ENCODE results near the gene CYP2R1.
"Not testable (repeated sequence)": the region's sequence is repeated elsewhere in the genome, so short reads cannot be mapped to it uniquely, and the experiment has no call there.

CYP2R1 gene

DNA sequence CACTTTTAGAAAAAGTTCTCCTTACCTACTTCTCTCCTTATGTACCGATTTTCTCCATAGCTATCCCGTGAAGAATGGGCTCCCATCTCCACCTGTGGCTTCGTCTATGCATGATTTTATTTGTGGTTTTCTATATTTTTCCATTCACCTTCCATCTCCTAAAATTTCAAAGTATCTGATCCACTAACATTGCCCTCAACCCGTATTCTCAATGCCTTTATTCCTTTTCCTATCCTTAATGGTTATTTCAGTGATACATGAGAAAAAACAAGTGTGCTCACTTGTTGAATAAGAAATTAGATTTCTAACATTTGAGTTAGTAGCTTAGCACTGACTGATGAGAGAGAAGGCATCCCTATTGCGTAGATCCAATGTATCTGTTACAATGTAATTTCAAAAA, 16.9 kb downstream of the CYP2R1 start:
- no peak overlapping the region for H3K27ac ChIP-seq
- TF ChIP-seq ZFX (IDR thresholded peaks at IDR 0.05; ENCODE audit: borderline replicate concordance), result no peak
- TF ChIP-seq, protein P1, sequence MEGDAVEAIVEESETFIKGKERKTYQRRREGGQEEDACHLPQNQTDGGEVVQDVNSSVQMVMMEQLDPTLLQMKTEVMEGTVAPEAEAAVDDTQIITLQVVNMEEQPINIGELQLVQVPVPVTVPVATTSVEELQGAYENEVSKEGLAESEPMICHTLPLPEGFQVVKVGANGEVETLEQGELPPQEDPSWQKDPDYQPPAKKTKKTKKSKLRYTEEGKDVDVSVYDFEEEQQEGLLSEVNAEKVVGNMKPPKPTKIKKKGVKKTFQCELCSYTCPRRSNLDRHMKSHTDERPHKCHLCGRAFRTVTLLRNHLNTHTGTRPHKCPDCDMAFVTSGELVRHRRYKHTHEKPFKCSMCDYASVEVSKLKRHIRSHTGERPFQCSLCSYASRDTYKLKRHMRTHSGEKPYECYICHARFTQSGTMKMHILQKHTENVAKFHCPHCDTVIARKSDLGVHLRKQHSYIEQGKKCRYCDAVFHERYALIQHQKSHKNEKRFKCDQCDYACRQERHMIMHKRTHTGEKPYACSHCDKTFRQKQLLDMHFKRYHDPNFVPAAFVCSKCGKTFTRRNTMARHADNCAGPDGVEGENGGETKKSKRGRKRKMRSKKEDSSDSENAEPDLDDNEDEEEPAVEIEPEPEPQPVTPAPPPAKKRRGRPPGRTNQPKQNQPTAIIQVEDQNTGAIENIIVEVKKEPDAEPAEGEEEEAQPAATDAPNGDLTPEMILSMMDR (IDR thresholded peaks at IDR 0.05), result no peak

DNA sequence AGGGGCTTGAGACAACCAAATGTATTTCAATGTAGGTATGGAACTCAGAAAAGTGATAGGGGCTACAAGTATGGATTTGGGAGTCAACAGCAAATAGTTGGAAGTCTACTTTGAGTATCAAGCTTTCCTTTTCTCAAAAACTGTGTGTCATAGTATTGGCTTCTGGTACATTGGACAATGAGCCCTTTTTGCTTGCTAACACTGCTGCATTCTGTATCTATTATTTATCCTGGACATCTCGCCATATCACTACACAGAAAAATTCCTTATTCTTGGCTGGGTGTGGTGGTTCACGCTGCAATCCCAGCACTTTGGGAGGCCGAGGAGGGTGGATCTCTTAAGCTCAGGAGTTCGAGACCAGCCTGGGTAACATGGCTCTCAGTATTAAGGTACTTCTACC, 18.4 kb downstream of the CYP2R1 start:
- no peak overlapping the region for H3K27ac ChIP-seq

DNA sequence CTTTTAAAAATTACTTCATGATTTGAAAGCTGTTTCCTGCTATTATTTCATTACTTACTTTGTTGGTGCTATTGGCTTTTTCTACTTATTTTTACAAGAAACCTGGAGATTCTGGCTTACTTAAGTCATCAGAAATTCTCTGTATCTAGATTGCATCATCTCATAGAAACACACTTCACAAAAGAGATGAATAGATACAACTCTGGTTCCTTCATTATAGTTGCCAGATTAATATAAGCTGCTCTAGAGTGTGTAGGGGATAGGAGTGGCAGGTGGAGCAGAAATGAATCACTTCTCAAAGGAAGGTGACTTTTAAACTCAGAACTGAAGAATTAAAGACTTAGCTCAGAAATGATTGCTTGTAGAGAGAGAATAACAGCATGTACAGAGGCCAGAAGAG, 20.0 kb downstream of the CYP2R1 start:
- no peak overlapping the region for H3K27ac ChIP-seq
- TF ChIP-seq, protein P1 (IDR thresholded peaks at IDR 0.05), result no peak
- no peak for TF ChIP-seq ZFX (IDR thresholded peaks at IDR 0.05; ENCODE audit: borderline replicate concordance)

More for the DNA sequence above, 18.4 kb downstream of the CYP2R1 start:
- no peak for TF ChIP-seq ZFX (IDR thresholded peaks at IDR 0.05; ENCODE audit: borderline replicate concordance)
- TF ChIP-seq, protein P1 (IDR thresholded peaks at IDR 0.05), result no peak

DNA sequence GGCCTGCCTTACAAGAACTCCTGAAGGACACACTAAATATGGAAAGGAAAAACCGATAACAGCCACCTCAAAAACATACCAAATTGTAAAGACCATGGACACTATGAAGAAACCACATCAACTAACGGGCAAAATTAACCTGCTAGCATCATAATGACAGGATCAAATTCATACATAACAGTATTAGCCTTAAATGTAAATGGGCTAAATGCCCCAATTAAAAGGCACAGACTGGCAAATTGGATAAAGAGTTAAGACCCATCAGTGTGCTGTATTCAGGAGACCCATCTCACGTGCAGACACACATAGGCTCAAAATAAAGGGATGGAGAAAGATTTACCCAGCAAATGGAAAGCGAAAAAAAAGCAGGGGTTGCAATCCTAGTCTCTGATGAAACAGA, 28.3 kb downstream of the CYP2R1 start:
- H3K27ac ChIP-seq, result not testable (repeated sequence)

DNA sequence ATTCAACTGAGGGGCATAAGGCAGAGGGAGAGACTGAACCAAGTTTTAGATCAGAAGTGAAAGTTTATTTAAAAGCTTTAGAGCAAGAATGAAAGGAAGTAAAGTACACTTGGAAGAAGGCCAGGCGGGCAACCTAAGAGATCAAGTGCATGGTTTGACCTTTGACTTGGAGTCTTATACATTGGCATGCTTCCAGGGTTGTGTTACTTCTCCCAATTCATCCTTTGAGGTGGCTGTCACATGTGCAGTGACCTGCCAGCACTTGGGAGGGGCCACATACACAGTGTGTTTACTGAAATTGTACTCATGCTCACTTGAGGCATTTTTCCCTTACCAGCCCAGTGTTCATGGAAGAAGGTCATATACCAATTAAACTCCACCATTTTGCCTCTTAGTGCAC, 30.4 kb downstream of the CYP2R1 start:
- H3K27ac ChIP-seq, result no peak overlapping the region
- TF ChIP-seq, protein P1 (IDR thresholded peaks at IDR 0.05), result no peak
- TF ChIP-seq ZFX (IDR thresholded peaks at IDR 0.05; ENCODE audit: borderline replicate concordance), result no peak

DNA sequence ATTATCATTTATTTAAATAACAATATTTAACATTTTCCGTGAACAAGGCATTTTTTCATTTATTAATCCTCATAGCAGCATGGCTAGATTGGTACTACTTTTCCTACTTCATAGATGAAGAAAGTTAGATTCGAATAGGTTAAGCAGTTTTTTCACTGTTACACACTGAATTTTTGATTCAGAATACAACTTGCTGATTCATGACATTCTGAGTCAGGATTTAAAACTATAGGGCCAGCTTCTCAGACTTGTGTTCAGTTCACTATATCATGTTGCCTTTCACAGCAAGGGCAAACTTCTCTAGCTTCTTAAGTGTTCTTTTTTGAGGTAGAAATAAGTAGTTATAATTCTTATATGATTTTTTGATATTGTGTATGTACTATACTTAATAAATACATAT, 31.5 kb downstream of the CYP2R1 start:
- no peak for TF ChIP-seq ZFX (IDR thresholded peaks at IDR 0.05; ENCODE audit: borderline replicate concordance)
- TF ChIP-seq, protein P1 (IDR thresholded peaks at IDR 0.05), result no peak
- no peak overlapping the region for H3K27ac ChIP-seq

DNA sequence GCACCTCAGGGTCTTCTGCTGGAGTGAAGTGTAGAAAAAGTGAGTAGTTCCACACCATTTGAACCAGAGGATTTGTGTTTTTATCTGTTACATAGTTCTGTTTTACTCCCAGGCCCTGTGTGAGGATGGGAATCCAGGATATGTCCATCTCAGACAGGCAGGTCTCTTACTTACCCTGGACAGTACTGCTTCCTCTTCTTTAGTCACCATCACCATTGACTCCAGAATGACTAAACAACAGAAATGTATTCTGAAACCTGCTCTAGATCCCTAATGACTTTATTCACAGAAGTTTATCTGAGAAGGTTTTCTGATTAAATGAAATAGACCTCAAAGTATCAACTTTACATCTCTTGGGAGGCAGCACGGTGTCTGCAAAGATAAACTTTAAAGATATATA, 33.6 kb downstream of the CYP2R1 start:
- H3K27ac ChIP-seq, result no peak overlapping the region

DNA sequence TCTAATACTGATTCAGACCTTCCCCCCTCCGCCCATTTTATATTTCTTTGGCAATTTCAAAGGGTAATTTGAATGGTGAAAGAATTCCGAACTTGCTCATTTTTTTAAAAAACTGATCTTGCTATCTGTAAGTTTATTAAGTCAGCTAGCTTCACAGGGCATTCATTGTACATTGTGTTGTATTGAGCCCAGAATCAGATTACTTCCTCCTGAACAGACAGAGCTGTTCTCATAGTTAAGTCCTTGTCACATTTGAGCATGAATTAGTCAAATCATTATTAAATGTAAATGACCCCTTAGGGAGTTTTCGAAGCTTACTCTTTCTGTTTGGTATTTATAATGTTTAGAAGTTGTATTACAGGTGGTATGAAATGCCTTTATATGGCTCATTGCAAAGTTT, 34.4 kb downstream of the CYP2R1 start:
- TF ChIP-seq, protein P1 (IDR thresholded peaks at IDR 0.05), result no peak
- TF ChIP-seq ZFX (IDR thresholded peaks at IDR 0.05; ENCODE audit: borderline replicate concordance), result no peak
- H3K27ac ChIP-seq, result no peak overlapping the region

More for the DNA sequence above, 33.6 kb downstream of the CYP2R1 start:
- TF ChIP-seq ZFX (IDR thresholded peaks at IDR 0.05; ENCODE audit: borderline replicate concordance), result no peak
- TF ChIP-seq, protein P1 (IDR thresholded peaks at IDR 0.05), result no peak
